GM23338 (cell line): ENCODE data around the gene RAB7B.

ENCODE experiments used
- CREB1 ChIP-seq: fragments of 250-450 bp; sonication (Bioruptor Pico); IDR thresholded peaks from 2 replicates; pipeline ENCODE4 v1.5.0; 2020; ENCODE audit warnings: low read depth, mild to moderate bottlenecking, moderate library complexity
- EZH2 ChIP-seq: fragments of 200-600 bp; sonication (generic); IDR thresholded peaks from one replicate; pipeline ENCODE4 v1.8.0; 2017; ENCODE audit warnings: antibody characterized with exemption, mild to moderate bottlenecking, low read depth; ENCODE audit not compliant: unreplicated experiment
- EZH2phosphoT487 ChIP-seq: fragments of 200-600 bp; sonication (generic); IDR thresholded peaks from one replicate; pipeline ENCODE4 v1.8.1; 2018; ENCODE audit warnings: antibody characterized with exemption; ENCODE audit not compliant: unreplicated experiment
- JUNB ChIP-seq: IDR thresholded peaks from one replicate; pipeline ENCODE4 v1.6.1; 2016; ENCODE audit warnings: antibody characterized with exemption; ENCODE audit not compliant: unreplicated experiment
- POLR2AphosphoS5 ChIP-seq: IDR thresholded peaks from 2 replicates; pipeline ENCODE4 v1.6.1; 2016; ENCODE audit warnings: antibody characterized with exemption, low read depth
- ZNF462 ChIP-seq: fragments of 250-450 bp; sonication (Bioruptor Pico); IDR thresholded peaks from 2 replicates; pipeline ENCODE4 v1.5.0; 2020; ENCODE audit warnings: mild to moderate bottlenecking, moderate library complexity
- TF ChIP-seq, protein P1 (sequence below), 2 experiments: fragments of 200-600 bp in 1 of 2; sonication (generic) in 1 of 2; conservative IDR thresholded peaks; 2 replicates each; pipeline versions ENCODE4 v1.5.1 to v1.6.1; 2016 to 2017; ENCODE audit warnings: antibody characterized with exemption in 2 of 2, low read depth in 2 of 2, mild to moderate bottlenecking in 2 of 2, moderate library complexity in 1 of 2
- TF ChIP-seq, protein P2 (sequence below): IDR thresholded peaks from one replicate; pipeline ENCODE4 v1.6.1; 2018; ENCODE audit warnings: antibody characterized with exemption; ENCODE audit not compliant: unreplicated experiment

DNA sequence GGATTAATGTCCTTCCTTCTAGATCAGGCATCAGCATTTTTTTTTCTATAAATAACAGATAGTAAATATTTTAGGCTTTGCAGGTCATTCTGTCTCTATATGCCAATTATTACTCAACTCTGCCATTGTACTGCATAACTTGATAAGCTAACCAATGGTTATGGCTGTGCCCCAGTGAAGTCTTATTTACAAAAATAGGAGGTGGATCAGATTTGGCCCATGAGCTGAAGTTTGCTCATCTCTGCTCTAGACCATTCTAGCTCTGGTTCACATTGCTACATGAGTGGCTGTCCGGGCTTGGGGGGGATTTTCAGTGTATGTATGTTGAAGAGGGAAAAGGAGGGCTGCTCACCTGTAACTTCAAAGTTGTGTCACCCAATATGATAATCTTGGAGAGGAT lies 10.1 kb downstream of the RAB7B start:
- TF ChIP-seq, protein P1, sequence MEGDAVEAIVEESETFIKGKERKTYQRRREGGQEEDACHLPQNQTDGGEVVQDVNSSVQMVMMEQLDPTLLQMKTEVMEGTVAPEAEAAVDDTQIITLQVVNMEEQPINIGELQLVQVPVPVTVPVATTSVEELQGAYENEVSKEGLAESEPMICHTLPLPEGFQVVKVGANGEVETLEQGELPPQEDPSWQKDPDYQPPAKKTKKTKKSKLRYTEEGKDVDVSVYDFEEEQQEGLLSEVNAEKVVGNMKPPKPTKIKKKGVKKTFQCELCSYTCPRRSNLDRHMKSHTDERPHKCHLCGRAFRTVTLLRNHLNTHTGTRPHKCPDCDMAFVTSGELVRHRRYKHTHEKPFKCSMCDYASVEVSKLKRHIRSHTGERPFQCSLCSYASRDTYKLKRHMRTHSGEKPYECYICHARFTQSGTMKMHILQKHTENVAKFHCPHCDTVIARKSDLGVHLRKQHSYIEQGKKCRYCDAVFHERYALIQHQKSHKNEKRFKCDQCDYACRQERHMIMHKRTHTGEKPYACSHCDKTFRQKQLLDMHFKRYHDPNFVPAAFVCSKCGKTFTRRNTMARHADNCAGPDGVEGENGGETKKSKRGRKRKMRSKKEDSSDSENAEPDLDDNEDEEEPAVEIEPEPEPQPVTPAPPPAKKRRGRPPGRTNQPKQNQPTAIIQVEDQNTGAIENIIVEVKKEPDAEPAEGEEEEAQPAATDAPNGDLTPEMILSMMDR (conservative IDR thresholded peaks at IDR 0.05; ENCODE audit: low read depth in 2 of 2): no peak
- TF ChIP-seq ZNF462 (CRISPR knock-in tag) (no peak), POLR2AphosphoS5 (no peak), CREB1 (CRISPR knock-in tag) (no peak), EZH2phosphoT487 (no peak), EZH2 (no peak), JUNB (no peak)
- TF ChIP-seq, protein P2, sequence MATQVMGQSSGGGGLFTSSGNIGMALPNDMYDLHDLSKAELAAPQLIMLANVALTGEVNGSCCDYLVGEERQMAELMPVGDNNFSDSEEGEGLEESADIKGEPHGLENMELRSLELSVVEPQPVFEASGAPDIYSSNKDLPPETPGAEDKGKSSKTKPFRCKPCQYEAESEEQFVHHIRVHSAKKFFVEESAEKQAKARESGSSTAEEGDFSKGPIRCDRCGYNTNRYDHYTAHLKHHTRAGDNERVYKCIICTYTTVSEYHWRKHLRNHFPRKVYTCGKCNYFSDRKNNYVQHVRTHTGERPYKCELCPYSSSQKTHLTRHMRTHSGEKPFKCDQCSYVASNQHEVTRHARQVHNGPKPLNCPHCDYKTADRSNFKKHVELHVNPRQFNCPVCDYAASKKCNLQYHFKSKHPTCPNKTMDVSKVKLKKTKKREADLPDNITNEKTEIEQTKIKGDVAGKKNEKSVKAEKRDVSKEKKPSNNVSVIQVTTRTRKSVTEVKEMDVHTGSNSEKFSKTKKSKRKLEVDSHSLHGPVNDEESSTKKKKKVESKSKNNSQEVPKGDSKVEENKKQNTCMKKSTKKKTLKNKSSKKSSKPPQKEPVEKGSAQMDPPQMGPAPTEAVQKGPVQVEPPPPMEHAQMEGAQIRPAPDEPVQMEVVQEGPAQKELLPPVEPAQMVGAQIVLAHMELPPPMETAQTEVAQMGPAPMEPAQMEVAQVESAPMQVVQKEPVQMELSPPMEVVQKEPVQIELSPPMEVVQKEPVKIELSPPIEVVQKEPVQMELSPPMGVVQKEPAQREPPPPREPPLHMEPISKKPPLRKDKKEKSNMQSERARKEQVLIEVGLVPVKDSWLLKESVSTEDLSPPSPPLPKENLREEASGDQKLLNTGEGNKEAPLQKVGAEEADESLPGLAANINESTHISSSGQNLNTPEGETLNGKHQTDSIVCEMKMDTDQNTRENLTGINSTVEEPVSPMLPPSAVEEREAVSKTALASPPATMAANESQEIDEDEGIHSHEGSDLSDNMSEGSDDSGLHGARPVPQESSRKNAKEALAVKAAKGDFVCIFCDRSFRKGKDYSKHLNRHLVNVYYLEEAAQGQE: no peak
